Stomach (tissue), 9 donors: ENCODE results near the gene IQSEC3. TPM values are rescaled to one million over a fixed set of nuclear protein-coding genes. Genes with fewer than 3 reads are reported as not detected.

ENCODE experiments used
- DNase-seq, 2 donors: peaks; one replicate each; pipeline versions ENCODE4 v3.0.0 to v3.0.0-alpha.2; 2013 to 2019
- H3K27ac ChIP-seq, 5 donors: fragments of 200-600 bp in 4 of 5; sonication (generic) in 4 of 5; one replicate each; pipeline ENCODE4 v1.5.1; 2013 to 2019; ENCODE audit warnings: mild to moderate bottlenecking in 1 of 5, moderate library complexity in 1 of 5
- H3K27me3 ChIP-seq, 3 donors: fragments of 200-600 bp; sonication (generic); one replicate each; pipeline ENCODE4 v1.5.1; 2017 to 2019; ENCODE audit warnings: mixed run types in 1 of 3
- H3K36me3 ChIP-seq, 4 donors: fragments of 200-600 bp; sonication (generic); 1 replicate in 3 of 4; 2 replicates in 1 of 4; pipeline ENCODE4 v1.5.1; 2016 to 2019
- H3K4me1 ChIP-seq, 4 donors: fragments of 200-600 bp; sonication (generic); one replicate each; pipeline ENCODE4 v1.5.1; 2016 to 2019
- H3K4me3 ChIP-seq, 4 donors: fragments of 200-600 bp; sonication (generic) in 3 of 4; one replicate each; pipeline ENCODE4 v1.5.1; 2016 to 2019; ENCODE audit warnings: mild to moderate bottlenecking in 1 of 4
- H3K9me3 ChIP-seq, 4 donors: fragments of 200-600 bp; sonication (generic); one replicate each; pipeline ENCODE4 v1.5.1; 2016 to 2019
- EP300 ChIP-seq: sonication (generic); formaldehyde crosslinking; IDR thresholded peaks from one replicate; pipeline ENCODE4 v1.6.1; 2017; ENCODE audit warnings: antibody characterized with exemption
- POLR2A ChIP-seq, 4 donors: fragments of 450-650 bp; IDR thresholded peaks; one replicate each; pipeline ENCODE4 v1.6.1; 2016; ENCODE audit warnings: antibody characterized with exemption in 4 of 4, control low read depth in 2 of 4, mild to moderate bottlenecking in 1 of 4, moderate library complexity in 1 of 4
- POLR2AphosphoS5 ChIP-seq, 3 donors: sonication (generic); formaldehyde crosslinking; IDR thresholded peaks; one replicate each; pipeline ENCODE4 v1.6.1; 2016; ENCODE audit warnings: antibody characterized with exemption in 3 of 3
- WGBS, 5 donors: extraction: QIAGEN DNeasy Blood & Tissue Kit in 3 of 5; methylation state at CpG; one replicate each; pipeline versions ENCODE4 v1.1.5 to v1.1.7; 2013 to 2018; 5-methylcytosine and 5-hydroxymethylcytosine counted together
- intact Hi-C: fragments of 100-400 bp; cut with DNase I; formaldehyde crosslinking; loops from one replicate; pipeline ENCODE4 v1.15.1; 2023; ENCODE audit warnings: low total_unique reads
- polyA plus RNA-seq, 3 donors: library from polyadenylated mRNA; stranded (reverse); fragments of 200-250 nt; gene quantifications; one replicate each; pipeline ENCODE4 v1.2.3, GENCODE V29; 2013
- total RNA-seq, 5 donors: library from RNA; depleted of rRNA; stranded (reverse); fragments of >200 nt; gene quantifications; one replicate each; pipeline versions ENCODE4 v1.1.0 to v1.2.3, GENCODE V29; 2014 to 2016
- TF ChIP-seq, protein P1 (sequence below), 7 experiments: fragments of 450-650 bp in 4 of 7; fragments of 200-600 bp in 3 of 7; sonication (generic) in 3 of 7; IDR thresholded peaks; one replicate each; pipeline ENCODE4 v1.5.1; 2016 to 2019; ENCODE audit warnings: antibody characterized with exemption in 7 of 7, control low read depth in 2 of 7, mild to moderate bottlenecking in 1 of 7
- donor health status: healthy with polysubstance abuse.
- donor health status: Bipolar disorder and iron deficiency.
- donor health status: healthy.

IQSEC3 gene
- total and polyA plus RNA-seq, 8 donors = 0.08 to 1.7 (median 0.87) TPM; not detected in 2

DNA sequence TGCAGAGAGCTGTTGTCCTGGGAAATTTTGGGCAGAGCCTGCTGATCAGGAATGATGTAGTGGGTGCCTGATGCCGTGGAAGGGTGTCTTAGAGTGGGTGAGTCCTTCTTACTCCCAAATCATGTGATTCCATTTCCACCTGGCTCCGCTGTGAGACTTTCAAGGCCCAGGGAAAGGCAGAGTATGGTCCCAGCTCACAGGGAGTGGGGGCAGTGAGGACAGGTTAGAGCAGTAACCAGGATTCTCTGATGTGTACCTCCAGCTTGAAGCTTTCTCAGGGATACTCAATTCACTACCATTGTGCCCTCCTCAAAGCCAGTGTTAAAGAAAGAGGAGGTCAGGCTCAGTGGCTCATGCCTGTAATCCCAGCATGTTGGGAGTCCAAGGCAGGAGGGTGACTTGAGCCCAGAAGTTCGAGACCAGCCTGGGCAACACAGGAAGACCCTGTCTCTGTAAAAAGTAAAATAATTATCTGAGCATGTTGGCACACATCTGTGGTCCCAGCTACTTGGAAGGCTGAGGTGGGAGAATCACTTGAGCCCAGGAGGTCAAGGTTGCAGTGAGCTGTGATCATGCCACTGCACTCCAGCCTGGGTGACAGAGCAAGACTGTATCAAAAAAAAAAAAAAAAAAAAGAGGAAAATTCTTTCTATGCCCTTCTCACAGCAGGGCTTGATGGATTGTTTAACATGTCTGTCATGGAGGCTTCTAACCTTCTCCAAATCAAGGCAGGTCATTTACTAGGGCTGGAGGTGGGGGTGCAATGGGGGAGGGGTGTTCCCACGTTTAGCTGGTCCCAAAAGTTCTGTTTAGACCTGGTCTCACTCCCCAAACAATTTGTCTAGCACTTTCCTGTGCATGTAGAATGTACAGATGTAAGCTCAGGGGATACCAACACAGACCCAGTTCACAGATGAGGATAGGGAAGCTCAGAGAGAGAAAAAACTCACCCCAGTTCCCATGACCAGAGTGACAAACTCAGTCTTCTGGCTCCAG is 12.5 kb upstream of the IQSEC3 start:
- 34 to 42% (median 38%) methylated on average over 4 of the region's 4 CpGs for WGBS, 5 donors
- no peak for DNase-seq
- H3K27ac ChIP-seq = no peak overlapping the region
- H3K4me1 ChIP-seq = peaks cover 0 to 10% (median 8%) of the 10 kb centered on the region in 4 donors
- H3K27me3 ChIP-seq = peaks cover 0 to 66% (median 26%) of the 10 kb centered on the region in 3 donors
- no peak overlapping the region for H3K4me3 ChIP-seq
- intact Hi-C loops = no loop called here
- no peaks in the 10 kb centered on the region for H3K36me3 ChIP-seq
- peaks cover 4 to 9% (median 7%) of the 10 kb centered on the region in 4 donors for H3K9me3 ChIP-seq
- TF ChIP-seq, protein P1, sequence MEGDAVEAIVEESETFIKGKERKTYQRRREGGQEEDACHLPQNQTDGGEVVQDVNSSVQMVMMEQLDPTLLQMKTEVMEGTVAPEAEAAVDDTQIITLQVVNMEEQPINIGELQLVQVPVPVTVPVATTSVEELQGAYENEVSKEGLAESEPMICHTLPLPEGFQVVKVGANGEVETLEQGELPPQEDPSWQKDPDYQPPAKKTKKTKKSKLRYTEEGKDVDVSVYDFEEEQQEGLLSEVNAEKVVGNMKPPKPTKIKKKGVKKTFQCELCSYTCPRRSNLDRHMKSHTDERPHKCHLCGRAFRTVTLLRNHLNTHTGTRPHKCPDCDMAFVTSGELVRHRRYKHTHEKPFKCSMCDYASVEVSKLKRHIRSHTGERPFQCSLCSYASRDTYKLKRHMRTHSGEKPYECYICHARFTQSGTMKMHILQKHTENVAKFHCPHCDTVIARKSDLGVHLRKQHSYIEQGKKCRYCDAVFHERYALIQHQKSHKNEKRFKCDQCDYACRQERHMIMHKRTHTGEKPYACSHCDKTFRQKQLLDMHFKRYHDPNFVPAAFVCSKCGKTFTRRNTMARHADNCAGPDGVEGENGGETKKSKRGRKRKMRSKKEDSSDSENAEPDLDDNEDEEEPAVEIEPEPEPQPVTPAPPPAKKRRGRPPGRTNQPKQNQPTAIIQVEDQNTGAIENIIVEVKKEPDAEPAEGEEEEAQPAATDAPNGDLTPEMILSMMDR (IDR thresholded peaks at IDR 0.05) = no peak
- TF ChIP-seq POLR2A (IDR thresholded peaks at IDR 0.05) (no peak), EP300 (no peak), POLR2AphosphoS5 (IDR thresholded peaks at IDR 0.05) (no peak)

DNA sequence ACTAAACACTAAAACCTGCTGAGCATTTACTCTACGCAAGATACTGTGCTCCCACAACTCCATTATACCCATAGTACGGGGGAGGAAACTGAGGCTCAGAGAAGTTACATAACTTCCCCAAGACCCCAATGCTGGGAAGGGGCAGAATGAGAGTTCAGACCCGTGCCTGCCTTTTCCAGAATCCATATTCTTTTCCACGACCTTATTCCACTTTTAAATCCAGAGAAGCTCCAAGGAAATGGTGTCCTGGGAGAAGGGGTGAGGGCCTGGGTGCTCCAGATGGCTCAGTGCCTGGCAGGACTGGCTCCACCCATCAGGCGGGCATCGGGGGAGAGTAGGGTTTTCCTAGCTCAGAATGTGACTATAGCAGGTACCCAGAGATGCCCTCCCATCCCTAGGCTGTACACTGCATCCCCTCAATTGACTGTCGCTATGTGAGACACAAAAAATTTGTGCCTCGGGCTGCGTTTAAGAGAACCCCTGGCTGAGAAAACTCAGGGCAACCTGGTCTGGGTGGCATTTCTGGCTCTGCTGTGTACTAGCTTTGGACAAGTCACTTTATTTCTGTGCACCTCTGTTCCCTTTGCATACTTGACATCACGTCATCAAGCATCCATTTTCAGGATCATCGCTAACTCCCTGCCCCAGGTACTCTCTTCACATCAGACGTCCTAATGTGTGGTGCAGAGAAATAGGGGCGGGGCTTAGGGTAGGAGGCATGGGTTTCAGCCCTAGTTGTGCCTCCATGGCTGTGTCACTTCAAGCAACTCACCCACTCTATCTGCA is 11.6 kb upstream of the IQSEC3 start:
- TF ChIP-seq POLR2AphosphoS5 (IDR thresholded peaks at IDR 0.05) = no peak
- TF ChIP-seq EP300 = no peak
- TF ChIP-seq, protein P1 (IDR thresholded peaks at IDR 0.05) = no peak
- no peak for TF ChIP-seq POLR2A (IDR thresholded peaks at IDR 0.05)
- no peak for DNase-seq
- Histone ChIP-seq H3K36me3 (no peaks in the 10 kb centered on the region), H3K4me1 (peaks cover 0 to 10% (median 8%) of the 10 kb centered on the region in 4 donors), H3K4me3 (no peak overlapping the region), H3K27ac (no peak overlapping the region), H3K9me3 (peaks cover 4 to 11% (median 8%) of the 10 kb centered on the region in 4 donors), H3K27me3 (peaks cover 0 to 65% (median 26%) of the 10 kb centered on the region in 3 donors)
- WGBS, 5 donors = 52 to 62% (median 58%) methylated on average over 13 of the region's 13 CpGs
- intact Hi-C loops = no loop called here

DNA sequence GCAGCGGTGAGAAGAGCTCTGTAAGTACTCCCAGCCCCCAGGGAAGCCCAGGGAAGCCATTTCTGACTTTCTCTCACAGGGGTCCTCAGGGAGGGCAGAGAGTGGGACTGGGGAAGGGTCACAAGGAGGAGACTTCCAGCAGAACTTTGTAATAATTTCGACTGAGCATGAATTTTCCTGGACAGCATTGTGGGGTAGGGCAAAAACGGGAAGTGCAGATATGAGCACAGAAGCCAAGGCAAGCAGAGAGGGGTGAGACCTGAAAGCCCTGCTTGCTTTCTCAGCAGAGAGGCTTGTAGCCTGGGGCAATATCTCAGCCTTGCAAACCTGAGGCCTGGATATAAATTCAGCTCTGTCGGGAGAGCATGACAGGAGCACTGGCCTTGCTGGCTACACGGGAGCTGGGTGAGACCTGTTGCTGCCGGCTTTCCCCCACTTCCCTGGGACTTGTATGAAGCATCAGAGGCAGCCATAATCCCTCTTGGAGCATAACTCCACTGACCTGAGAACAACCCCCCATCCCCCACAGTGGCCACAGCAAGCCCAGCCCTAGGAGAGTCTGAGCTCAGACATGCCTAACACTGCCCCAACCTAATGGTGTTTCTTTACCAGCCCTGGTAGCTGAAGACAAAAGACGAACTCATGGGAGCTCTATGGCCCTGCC is 9.8 kb upstream of the IQSEC3 start:
- Histone ChIP-seq H3K4me1 (peaks cover 0 to 10% (median 8%) of the 10 kb centered on the region in 4 donors), H3K9me3 (peaks cover 4 to 19% (median 12%) of the 10 kb centered on the region in 4 donors), H3K27me3 (peaks cover 0 to 66% (median 26%) of the 10 kb centered on the region in 3 donors), H3K27ac (no peak overlapping the region), H3K36me3 (no peaks in the 10 kb centered on the region), H3K4me3 (no peak overlapping the region)
- DNase-seq = no peak
- TF ChIP-seq, protein P1 (IDR thresholded peaks at IDR 0.05) = no peak
- TF ChIP-seq EP300 (no peak), POLR2AphosphoS5 (IDR thresholded peaks at IDR 0.05) (no peak)
- 60 to 65% (median 64%) methylated on average over 7 of the region's 7 CpGs for WGBS, 5 donors
- intact Hi-C loops = no loop called here

DNA sequence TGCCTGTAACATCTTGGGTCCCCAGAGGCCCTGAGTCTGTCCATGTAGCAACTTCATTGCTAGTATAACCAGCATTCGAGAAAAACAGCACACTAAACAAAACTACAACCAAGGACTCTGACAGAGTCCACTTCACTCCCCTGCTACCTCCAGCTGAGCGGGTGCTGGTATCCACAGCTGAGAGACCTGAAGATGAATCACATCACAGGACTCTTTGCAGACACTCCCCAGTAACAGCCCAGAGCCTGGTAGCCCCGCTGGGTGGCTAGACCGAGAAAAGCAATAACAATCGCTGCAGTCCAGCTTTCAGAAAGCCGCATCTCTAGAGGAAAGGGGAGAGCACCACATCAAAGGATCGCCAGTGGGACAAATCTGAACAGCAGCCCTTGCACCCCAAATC is 9.0 kb upstream of the IQSEC3 start:
- intact Hi-C loops = no loop called here
- H3K4me3 ChIP-seq = no peak overlapping the region
- peaks cover 4 to 20% (median 15%) of the 10 kb centered on the region in 4 donors for H3K9me3 ChIP-seq
- 76 to 80% (median 79%) methylated on average over 7 of the region's 7 CpGs for WGBS, 5 donors
- H3K4me1 ChIP-seq = peaks cover 0 to 10% (median 8%) of the 10 kb centered on the region in 4 donors
- H3K27ac ChIP-seq = no peak overlapping the region
- TF ChIP-seq, protein P1 (IDR thresholded peaks at IDR 0.05) = no peak
- TF ChIP-seq POLR2AphosphoS5 (IDR thresholded peaks at IDR 0.05) (no peak), EP300 (no peak), POLR2A (IDR thresholded peaks at IDR 0.05) (no peak)
- no peak for DNase-seq
- no peaks in the 10 kb centered on the region for H3K36me3 ChIP-seq
- H3K27me3 ChIP-seq = peaks cover 0 to 61% (median 26%) of the 10 kb centered on the region in 3 donors
